Parathyroid adenoma (tissue), 2 donors: Measurements from ENCODE around the gene FBN2.

Source experiments
- H2AFZ ChIP-seq: fragments of 300-600 bp; sonication (generic); one replicate; pipeline ENCODE4 v1.7.0; 2017; ENCODE audit warnings: antibody characterized with exemption, mild to moderate bottlenecking
- H3K27ac ChIP-seq: fragments of 300-600 bp; sonication (generic); one replicate; pipeline ENCODE4 v1.7.0; 2017
- H3K27me3 ChIP-seq: fragments of 300-600 bp; sonication (generic); one replicate; pipeline ENCODE4 v1.7.0; 2017; ENCODE audit warnings: low read length; ENCODE audit not compliant: control insufficient read depth, insufficient read depth
- H3K36me3 ChIP-seq: fragments of 300-600 bp; sonication (generic); one replicate; pipeline ENCODE4 v1.7.0; 2017; ENCODE audit warnings: low read length; ENCODE audit not compliant: control insufficient read depth, insufficient read depth
- H3K4me1 ChIP-seq: fragments of 300-600 bp; sonication (generic); one replicate; pipeline ENCODE4 v1.7.0; 2017; ENCODE audit warnings: control low read depth
- H3K4me2 ChIP-seq: fragments of 300-600 bp; sonication (generic); one replicate; pipeline ENCODE4 v1.7.0; 2017; ENCODE audit warnings: low read length
- H3K4me3 ChIP-seq: fragments of 300-600 bp; sonication (generic); one replicate; pipeline ENCODE4 v1.7.0; 2017; ENCODE audit warnings: low read depth, low read length
- H3K79me2 ChIP-seq: fragments of 300-600 bp; sonication (generic); one replicate; pipeline ENCODE4 v1.7.0; 2017; ENCODE audit warnings: control low read depth
- H3K9ac ChIP-seq: fragments of 300-600 bp; sonication (generic); one replicate; pipeline ENCODE4 v1.7.0; 2017; ENCODE audit warnings: mild to moderate bottlenecking
- H3K9me3 ChIP-seq: fragments of 300-600 bp; sonication (generic); one replicate; pipeline ENCODE4 v1.7.0; 2017; ENCODE audit warnings: low read length; ENCODE audit not compliant: control insufficient read depth
- CTCF ChIP-seq: fragments of 300-600 bp; sonication (generic); IDR thresholded peaks from one replicate; pipeline ENCODE4 v1.7.0; 2017; ENCODE audit warnings: antibody characterized with exemption, mild to moderate bottlenecking
- donor health status: primary hyperparathyroidism.

The FBN2 gene

GRCh38 chr5:128480158-128480557 lies 57.9 kb downstream of the FBN2 start:
- no peak overlapping the region for H2AFZ ChIP-seq
- no peak overlapping the region for H3K4me3 ChIP-seq
- no peaks in the 10 kb centered on the region for H3K4me1 ChIP-seq
- no peaks in the 10 kb centered on the region for H3K9me3 ChIP-seq
- H3K4me2 ChIP-seq = no peak overlapping the region
- no peak for TF ChIP-seq CTCF
- H3K27ac ChIP-seq = no peak overlapping the region
- H3K9ac ChIP-seq = no peak overlapping the region
- no peaks in the 10 kb centered on the region for H3K79me2 ChIP-seq
- no peaks in the 10 kb centered on the region for H3K36me3 ChIP-seq
- no peaks in the 10 kb centered on the region for H3K27me3 ChIP-seq

- Histone ChIP-seq H3K4me3 (no peak overlapping the region), H3K9ac (no peak overlapping the region), H3K27ac (no peak overlapping the region), H3K4me1 (no peaks in the 10 kb centered on the region), H3K79me2 (no peaks in the 10 kb centered on the region), H3K27me3 (no peaks in the 10 kb centered on the region), H2AFZ (no peak overlapping the region), H3K36me3 (no peaks in the 10 kb centered on the region), H3K9me3 (no peaks in the 10 kb centered on the region), H3K4me2 (no peak overlapping the region)
- TF ChIP-seq CTCF = no peak
Measured at GRCh38 chr5:128478386-128479368, 59.4 kb downstream of the FBN2 start.

- H2AFZ ChIP-seq = no peak overlapping the region
- no peaks in the 10 kb centered on the region for H3K79me2 ChIP-seq
- H3K27me3 ChIP-seq = no peaks in the 10 kb centered on the region
- H3K27ac ChIP-seq = no peak overlapping the region
- no peak overlapping the region for H3K4me3 ChIP-seq
- no peaks in the 10 kb centered on the region for H3K9me3 ChIP-seq
- no peak overlapping the region for H3K4me2 ChIP-seq
- H3K9ac ChIP-seq = no peak overlapping the region
- H3K36me3 ChIP-seq = no peaks in the 10 kb centered on the region
- TF ChIP-seq CTCF = no peak
- no peaks in the 10 kb centered on the region for H3K4me1 ChIP-seq
Measured at GRCh38 chr5:128477944-128478343, 60.1 kb downstream of the FBN2 start.

GRCh38 chr5:128475693-128476092 lies 62.4 kb downstream of the FBN2 start:
- Histone ChIP-seq H2AFZ (no peak overlapping the region), H3K27ac (no peak overlapping the region), H3K4me1 (no peaks in the 10 kb centered on the region), H3K9ac (no peak overlapping the region), H3K9me3 (no peaks in the 10 kb centered on the region), H3K27me3 (no peaks in the 10 kb centered on the region), H3K4me3 (no peak overlapping the region), H3K4me2 (no peak overlapping the region), H3K79me2 (no peaks in the 10 kb centered on the region), H3K36me3 (no peaks in the 10 kb centered on the region)
- no peak for TF ChIP-seq CTCF

GRCh38 chr5:128472919-128473318 lies 65.1 kb downstream of the FBN2 start:
- no peaks in the 10 kb centered on the region for H3K36me3 ChIP-seq
- no peak overlapping the region for H2AFZ ChIP-seq
- no peaks in the 10 kb centered on the region for H3K79me2 ChIP-seq
- no peaks in the 10 kb centered on the region for H3K4me1 ChIP-seq
- no peak for TF ChIP-seq CTCF
- H3K4me2 ChIP-seq = no peak overlapping the region
- no peaks in the 10 kb centered on the region for H3K27me3 ChIP-seq
- no peak overlapping the region for H3K27ac ChIP-seq
- no peak overlapping the region for H3K9ac ChIP-seq
- no peak overlapping the region for H3K4me3 ChIP-seq
- H3K9me3 ChIP-seq = no peaks in the 10 kb centered on the region
